HepG2 (cell line): ENCODE measurements around the gene MICOS13.
A peak's percentile ranks its signal among the peaks of the same experiment; 100 is the strongest.

Experiments
- GATA4 ChIP-seq: sonication (generic); IDR thresholded peaks from 2 replicates; pipeline ENCODE4 v1.6.1; 2016; ENCODE audit warnings: antibody characterized with exemption, low read depth, borderline replicate concordance
- POLR2AphosphoS5 ChIP-seq: IDR thresholded peaks from 2 replicates; pipeline ENCODE4 v1.6.1; 2012; ENCODE audit warnings: low read depth, low read length
- U2AF1 ChIP-seq: fragments of 200-400 bp; formaldehyde crosslinking; optimal IDR thresholded peaks from 2 replicates; pipeline ENCODE3; 2017; ENCODE audit warnings: mild to moderate bottlenecking, low read depth, low read length
- ZBTB8A ChIP-seq: sonication (generic); formaldehyde crosslinking; IDR thresholded peaks from 2 replicates; pipeline ENCODE4 v1.4.0; 2020; ENCODE audit warnings: mild to moderate bottlenecking, low read depth, missing genetic modification reagents, borderline replicate concordance
- TF ChIP-seq, protein P1 (sequence below): sonication (generic); formaldehyde crosslinking; IDR thresholded peaks from 2 replicates; pipeline ENCODE4 v1.5.0; 2020; ENCODE audit warnings: missing genetic modification reagents, mild to moderate bottlenecking, borderline replicate concordance
- TF ChIP-seq, protein P2 (sequence below): sonication (generic); formaldehyde crosslinking; IDR thresholded peaks from 2 replicates; pipeline ENCODE4 v1.5.0; 2020; ENCODE audit warnings: mild to moderate bottlenecking, missing genetic modification reagents, moderate library complexity
- TF ChIP-seq, protein P3 (sequence below): sonication (generic); formaldehyde crosslinking; IDR thresholded peaks from 2 replicates; pipeline ENCODE4 v1.8.1; 2022; ENCODE audit warnings: low read depth, mild to moderate bottlenecking, missing genetic modification reagents

DNA sequence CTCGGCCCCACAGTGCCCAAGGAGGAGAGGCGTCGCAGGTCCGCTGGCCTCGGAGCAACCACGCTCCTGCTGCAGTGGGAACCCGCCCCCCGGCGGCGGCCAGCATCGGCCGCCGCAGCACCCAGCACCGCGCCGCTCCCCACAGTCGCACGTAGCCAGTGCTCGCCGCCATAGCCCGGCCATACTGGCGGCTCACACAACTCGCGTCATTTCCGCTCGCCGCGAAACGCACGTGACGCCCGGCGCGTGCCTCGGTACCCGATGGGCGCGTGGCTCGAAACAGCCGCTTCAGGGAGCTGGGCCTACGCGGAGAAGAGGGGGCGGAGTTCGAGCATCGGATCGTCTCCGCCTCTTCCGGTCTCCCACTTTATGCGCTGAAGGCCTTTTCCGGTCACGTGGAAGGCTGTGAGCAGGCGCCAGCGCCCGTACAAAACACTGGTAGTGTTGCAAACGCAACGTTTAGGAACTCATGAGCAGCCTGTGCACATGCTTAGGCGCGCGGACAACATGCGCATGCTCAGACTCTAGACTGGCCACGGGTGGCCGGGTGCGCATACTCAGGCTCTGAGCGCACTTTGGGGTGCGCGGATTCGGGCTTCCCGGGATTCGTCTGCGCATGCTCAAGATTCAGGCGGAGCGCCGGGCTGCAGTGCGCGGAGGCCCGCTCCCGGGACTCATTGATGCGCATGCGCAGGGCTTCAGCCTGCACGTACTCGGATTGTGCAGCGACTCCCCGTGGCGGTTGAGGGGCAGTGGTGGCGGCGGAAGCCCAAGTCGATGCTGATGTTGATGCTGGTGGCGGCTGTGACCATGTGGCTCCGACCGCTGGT, 39.9 kb upstream of the MICOS13 start, which contains the start of the genes CATSPERD and LONP1:
- TF ChIP-seq, protein P1, sequence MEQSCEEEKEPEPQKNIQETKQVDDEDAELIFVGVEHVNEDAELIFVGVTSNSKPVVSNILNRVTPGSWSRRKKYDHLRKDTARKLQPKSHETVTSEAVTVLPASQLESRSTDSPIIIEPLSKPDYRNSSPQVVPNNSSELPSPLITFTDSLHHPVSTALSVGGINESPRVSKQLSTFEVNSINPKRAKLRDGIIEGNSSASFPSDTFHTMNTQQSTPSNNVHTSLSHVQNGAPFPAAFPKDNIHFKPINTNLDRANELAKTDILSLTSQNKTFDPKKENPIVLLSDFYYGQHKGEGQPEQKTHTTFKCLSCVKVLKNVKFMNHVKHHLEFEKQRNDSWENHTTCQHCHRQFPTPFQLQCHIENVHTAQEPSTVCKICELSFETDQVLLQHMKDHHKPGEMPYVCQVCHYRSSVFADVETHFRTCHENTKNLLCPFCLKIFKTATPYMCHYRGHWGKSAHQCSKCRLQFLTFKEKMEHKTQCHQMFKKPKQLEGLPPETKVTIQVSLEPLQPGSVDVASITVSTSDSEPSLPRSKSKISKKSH, result peak; percentile 65
- TF ChIP-seq, protein P2, sequence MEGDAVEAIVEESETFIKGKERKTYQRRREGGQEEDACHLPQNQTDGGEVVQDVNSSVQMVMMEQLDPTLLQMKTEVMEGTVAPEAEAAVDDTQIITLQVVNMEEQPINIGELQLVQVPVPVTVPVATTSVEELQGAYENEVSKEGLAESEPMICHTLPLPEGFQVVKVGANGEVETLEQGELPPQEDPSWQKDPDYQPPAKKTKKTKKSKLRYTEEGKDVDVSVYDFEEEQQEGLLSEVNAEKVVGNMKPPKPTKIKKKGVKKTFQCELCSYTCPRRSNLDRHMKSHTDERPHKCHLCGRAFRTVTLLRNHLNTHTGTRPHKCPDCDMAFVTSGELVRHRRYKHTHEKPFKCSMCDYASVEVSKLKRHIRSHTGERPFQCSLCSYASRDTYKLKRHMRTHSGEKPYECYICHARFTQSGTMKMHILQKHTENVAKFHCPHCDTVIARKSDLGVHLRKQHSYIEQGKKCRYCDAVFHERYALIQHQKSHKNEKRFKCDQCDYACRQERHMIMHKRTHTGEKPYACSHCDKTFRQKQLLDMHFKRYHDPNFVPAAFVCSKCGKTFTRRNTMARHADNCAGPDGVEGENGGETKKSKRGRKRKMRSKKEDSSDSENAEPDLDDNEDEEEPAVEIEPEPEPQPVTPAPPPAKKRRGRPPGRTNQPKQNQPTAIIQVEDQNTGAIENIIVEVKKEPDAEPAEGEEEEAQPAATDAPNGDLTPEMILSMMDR, result peak; percentile 97
- TF ChIP-seq GATA4 (no peak), POLR2AphosphoS5 (peak; percentile 92), U2AF1 (peak; percentile 52), ZBTB8A (CRISPR knock-in tag) (no peak)
- TF ChIP-seq, protein P3, sequence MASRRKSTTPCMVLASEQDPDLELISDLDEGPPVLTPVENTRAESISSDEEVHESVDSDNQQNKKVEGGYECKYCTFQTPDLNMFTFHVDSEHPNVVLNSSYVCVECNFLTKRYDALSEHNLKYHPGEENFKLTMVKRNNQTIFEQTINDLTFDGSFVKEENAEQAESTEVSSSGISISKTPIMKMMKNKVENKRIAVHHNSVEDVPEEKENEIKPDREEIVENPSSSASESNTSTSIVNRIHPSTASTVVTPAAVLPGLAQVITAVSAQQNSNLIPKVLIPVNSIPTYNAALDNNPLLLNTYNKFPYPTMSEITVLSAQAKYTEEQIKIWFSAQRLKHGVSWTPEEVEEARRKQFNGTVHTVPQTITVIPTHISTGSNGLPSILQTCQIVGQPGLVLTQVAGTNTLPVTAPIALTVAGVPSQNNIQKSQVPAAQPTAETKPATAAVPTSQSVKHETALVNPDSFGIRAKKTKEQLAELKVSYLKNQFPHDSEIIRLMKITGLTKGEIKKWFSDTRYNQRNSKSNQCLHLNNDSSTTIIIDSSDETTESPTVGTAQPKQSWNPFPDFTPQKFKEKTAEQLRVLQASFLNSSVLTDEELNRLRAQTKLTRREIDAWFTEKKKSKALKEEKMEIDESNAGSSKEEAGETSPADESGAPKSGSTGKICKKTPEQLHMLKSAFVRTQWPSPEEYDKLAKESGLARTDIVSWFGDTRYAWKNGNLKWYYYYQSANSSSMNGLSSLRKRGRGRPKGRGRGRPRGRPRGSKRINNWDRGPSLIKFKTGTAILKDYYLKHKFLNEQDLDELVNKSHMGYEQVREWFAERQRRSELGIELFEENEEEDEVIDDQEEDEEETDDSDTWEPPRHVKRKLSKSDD (CRISPR knock-in tag), result peak; percentile 73
